ENCODE data around the gene OR1A1. TPM values are rescaled to one million over a fixed set of nuclear protein-coding genes. Genes with fewer than 3 reads are reported as not detected.
A peak's percentile ranks its signal among the peaks of the same experiment; 100 is the strongest.
"Not testable (repeated sequence)": the region's sequence is repeated elsewhere in the genome, so short reads cannot be mapped to it uniquely, and the experiment has no call there.

OR1A1 gene
- total and polyA plus RNA-seq, 2 of the 13 experiments (the other 11 are each of a cell fraction or from before 2014, with no cell fraction given) = not detected

DNA sequence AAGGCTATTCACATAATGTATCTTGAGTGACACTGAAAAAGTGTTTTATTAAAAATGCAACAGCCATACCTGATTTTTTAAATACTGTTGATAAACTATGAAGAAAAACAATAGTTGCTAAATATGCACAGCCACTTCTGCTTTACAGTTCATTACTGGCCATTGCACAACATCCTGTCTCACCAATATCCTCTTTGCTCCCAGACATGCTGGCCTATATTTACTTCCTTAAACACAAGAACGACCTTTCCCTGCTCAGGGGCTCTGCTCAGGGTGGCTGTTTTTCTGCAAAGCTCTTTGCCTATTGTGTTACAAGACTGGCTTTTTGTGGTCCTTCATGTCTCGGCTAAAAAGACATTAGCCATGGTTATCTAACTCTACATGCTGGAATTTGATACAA lies 31.2 kb downstream of the OR1A1 start:
- H3K4me2 ChIP-seq (ENCODE audit: low read depth, low read length); H3K4me3 ChIP-seq (replicated peaks in 1 of 3; ENCODE audit: insufficient read depth in 1 of 3, low read depth in 2 of 3, low read length in 3 of 3); H3K27ac ChIP-seq (ENCODE audit: extremely low read length, insufficient read depth, low read length); POLR2A ChIA-PET; H3K9ac ChIP-seq (ENCODE audit: insufficient read depth, low read depth, low read length); DNase-seq (ENCODE audit: low spot score); CTCF ChIA-PET (ENCODE audit: low intra/inter-chr PET ratio, low total read pairs); H3K9me3 ChIP-seq (ENCODE audit: low read length); BruUV-seq (replicated peaks); H3K4me1 ChIP-seq (ENCODE audit: insufficient read depth, low read length); H4K20me1 ChIP-seq (ENCODE audit: insufficient read depth, low read length); in situ Hi-C loops (cut with HindIII; ENCODE audit: extremely low pct_ligation_motif_present, low pct_unique_long_range_greater_than_20kb); H2AFZ ChIP-seq (ENCODE audit: low read length); H3K27me3 ChIP-seq (ENCODE audit: control insufficient read depth in 1 of 2, insufficient read depth in 2 of 2, low read length in 2 of 2); intact Hi-C loops (cut with micrococcal nuclease; ENCODE audit: unreplicated experiment); H3K36me3 ChIP-seq (replicated peaks in 1 of 2; ENCODE audit: control insufficient read depth in 1 of 2, insufficient read depth in 2 of 2, low read length in 2 of 2); H3K79me2 ChIP-seq (ENCODE audit: insufficient read depth, low read length): not testable (repeated sequence)
- 0% methylated on average over 2 of the region's 2 CpGs for WGBS (ENCODE audit: low lambda C conversion rate)
- FAIRE-seq (peak; percentile 76), ATAC-seq (peak; percentile 34; the same call in 1 of the 3 replicates)
- peak; percentile 76 for TF ChIP-seq CEBPG (CRISPR knock-in tag; IDR thresholded peaks at IDR 0.05)
- TF ChIP-seq ETV5 (CRISPR knock-in tag; IDR thresholded peaks at IDR 0.05; ENCODE audit: borderline replicate concordance) = peak; percentile 68; the same call in 1 of the 2 replicates
- peak; percentile 35; the same call in 1 of the 2 replicates for TF ChIP-seq CEBPB (IDR thresholded peaks at IDR 0.05; ENCODE audit: borderline replicate concordance, low read depth, low read length)
- TF ChIP-seq RARA (CRISPR knock-in tag; IDR thresholded peaks at IDR 0.05) = peak; percentile 54; the same call in 1 of the 2 replicates
- 0 out of 2 replicates have a peak, but pooled peaks have one; percentile 15 for TF ChIP-seq GABPB1 (CRISPR knock-in tag; IDR thresholded peaks at IDR 0.05)
- peak; percentile 75; the same call in 1 of the 2 replicates for TF ChIP-seq ELF3 (CRISPR knock-in tag; IDR thresholded peaks at IDR 0.05)
- 0 out of 2 replicates have a peak, but pooled peaks have one; percentile 15 for TF ChIP-seq SOX5 (CRISPR knock-in tag; IDR thresholded peaks at IDR 0.05; ENCODE audit: borderline replicate concordance)

DNA sequence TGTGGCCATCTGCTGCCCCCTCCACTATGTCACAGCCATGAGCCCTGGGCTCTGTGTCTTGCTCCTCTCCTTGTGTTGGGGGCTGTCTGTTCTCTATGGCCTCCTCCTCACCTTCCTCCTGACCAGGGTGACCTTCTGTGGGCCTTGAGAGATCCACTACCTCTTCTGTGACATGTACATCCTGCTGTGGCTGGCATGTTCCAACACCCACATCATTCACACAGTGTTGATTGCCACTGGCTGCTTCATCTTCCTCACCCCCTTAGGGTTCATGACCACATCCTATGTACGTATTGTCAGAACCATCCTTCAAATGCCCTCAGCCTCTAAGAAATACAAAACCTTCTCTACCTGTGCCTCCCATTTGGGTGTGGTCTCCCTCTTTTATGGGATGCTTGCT lies 33.6 kb downstream of the OR1A1 start:
- H3K4me1 ChIP-seq (ENCODE audit: insufficient read depth, low read length); H3K27me3 ChIP-seq (ENCODE audit: control insufficient read depth in 1 of 2, insufficient read depth in 2 of 2, low read length in 2 of 2); CTCF ChIA-PET (ENCODE audit: low intra/inter-chr PET ratio, low total read pairs); H2AFZ ChIP-seq (ENCODE audit: low read length); H3K4me2 ChIP-seq (ENCODE audit: low read depth, low read length); H3K9ac ChIP-seq (ENCODE audit: insufficient read depth, low read depth, low read length); DNase-seq (ENCODE audit: low spot score); ATAC-seq; in situ Hi-C loops (cut with HindIII; ENCODE audit: extremely low pct_ligation_motif_present, low pct_unique_long_range_greater_than_20kb); H3K9me3 ChIP-seq (ENCODE audit: low read length); H3K4me3 ChIP-seq (replicated peaks in 1 of 3; ENCODE audit: insufficient read depth in 1 of 3, low read depth in 2 of 3, low read length in 3 of 3); H3K79me2 ChIP-seq (ENCODE audit: insufficient read depth, low read length); H3K36me3 ChIP-seq (replicated peaks in 1 of 2; ENCODE audit: control insufficient read depth in 1 of 2, insufficient read depth in 2 of 2, low read length in 2 of 2); FAIRE-seq; intact Hi-C loops (cut with micrococcal nuclease; ENCODE audit: unreplicated experiment); BruUV-seq (replicated peaks); POLR2A ChIA-PET; H4K20me1 ChIP-seq (ENCODE audit: insufficient read depth, low read length); H3K27ac ChIP-seq (ENCODE audit: extremely low read length, insufficient read depth, low read length): not testable (repeated sequence)
- 0% methylated on average over 1 of the region's 1 CpG for WGBS (ENCODE audit: low lambda C conversion rate)

DNA sequence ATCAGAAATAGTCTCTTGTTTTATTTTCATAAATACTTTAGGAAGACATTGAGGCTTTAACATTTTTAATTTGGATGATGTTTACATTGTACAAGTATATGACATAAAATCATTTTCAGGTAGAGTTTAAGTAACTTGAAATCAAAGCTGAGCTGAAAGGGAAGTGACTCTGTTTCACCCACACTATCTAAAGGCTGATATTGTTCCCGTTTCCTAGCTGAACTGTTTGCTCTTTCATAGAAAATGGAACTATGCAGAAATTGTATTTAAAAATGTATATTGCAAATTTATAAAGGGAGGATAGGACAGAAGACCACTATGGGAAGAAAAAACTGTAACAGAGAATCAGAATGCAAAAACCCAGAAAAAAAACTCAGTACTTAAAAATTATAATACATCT lies 37.4 kb downstream of the OR1A1 start:
- H3K27ac ChIP-seq (ENCODE audit: extremely low read length, insufficient read depth, low read length); BruUV-seq (replicated peaks); POLR2A ChIA-PET; H3K4me2 ChIP-seq (ENCODE audit: low read depth, low read length); H3K4me1 ChIP-seq (ENCODE audit: insufficient read depth, low read length); H3K4me3 ChIP-seq (replicated peaks in 1 of 3; ENCODE audit: insufficient read depth in 1 of 3, low read depth in 2 of 3, low read length in 3 of 3); in situ Hi-C loops (cut with HindIII; ENCODE audit: extremely low pct_ligation_motif_present, low pct_unique_long_range_greater_than_20kb); FAIRE-seq; H3K36me3 ChIP-seq (replicated peaks in 1 of 2; ENCODE audit: control insufficient read depth in 1 of 2, insufficient read depth in 2 of 2, low read length in 2 of 2); H4K20me1 ChIP-seq (ENCODE audit: insufficient read depth, low read length); H3K27me3 ChIP-seq (ENCODE audit: control insufficient read depth in 1 of 2, insufficient read depth in 2 of 2, low read length in 2 of 2); ATAC-seq; H3K9me3 ChIP-seq (ENCODE audit: low read length); H2AFZ ChIP-seq (ENCODE audit: low read length); H3K79me2 ChIP-seq (ENCODE audit: insufficient read depth, low read length); H3K9ac ChIP-seq (ENCODE audit: insufficient read depth, low read depth, low read length); DNase-seq (ENCODE audit: low spot score); CTCF ChIA-PET (ENCODE audit: low intra/inter-chr PET ratio, low total read pairs); intact Hi-C loops (cut with micrococcal nuclease; ENCODE audit: unreplicated experiment): not testable (repeated sequence)
- WGBS (ENCODE audit: low lambda C conversion rate) = 0% methylated on average over 1 of the region's 1 CpG

DNA sequence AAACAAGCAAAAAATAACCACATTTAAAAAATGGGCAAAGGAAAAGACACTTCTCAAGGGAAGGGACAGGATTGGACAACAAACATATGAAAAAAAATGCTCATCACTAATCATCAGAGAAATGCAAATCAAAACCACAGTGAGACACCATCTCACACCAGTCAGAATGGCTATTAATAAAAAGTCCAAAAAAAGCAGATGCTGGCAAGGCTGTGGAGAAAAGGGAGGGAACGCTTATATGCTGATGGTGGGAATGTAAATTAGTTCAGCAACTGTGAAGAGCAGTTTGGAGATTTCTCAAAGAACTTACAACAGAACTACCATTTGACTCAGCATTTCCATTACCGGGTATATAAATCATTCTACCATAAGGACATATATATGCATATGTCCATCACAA lies 41.5 kb downstream of the OR1A1 start:
- H3K27ac ChIP-seq (ENCODE audit: extremely low read length, insufficient read depth, low read length); DNase-seq (ENCODE audit: low spot score); H3K36me3 ChIP-seq (replicated peaks in 1 of 2; ENCODE audit: control insufficient read depth in 1 of 2, insufficient read depth in 2 of 2, low read length in 2 of 2); H3K4me3 ChIP-seq (replicated peaks in 1 of 3; ENCODE audit: insufficient read depth in 1 of 3, low read depth in 2 of 3, low read length in 3 of 3); H3K79me2 ChIP-seq (ENCODE audit: insufficient read depth, low read length); ATAC-seq; CTCF ChIA-PET (ENCODE audit: low intra/inter-chr PET ratio, low total read pairs); H3K4me1 ChIP-seq (ENCODE audit: insufficient read depth, low read length); POLR2A ChIA-PET; in situ Hi-C loops (cut with HindIII; ENCODE audit: extremely low pct_ligation_motif_present, low pct_unique_long_range_greater_than_20kb); H2AFZ ChIP-seq (ENCODE audit: low read length); H3K4me2 ChIP-seq (ENCODE audit: low read depth, low read length); H3K9ac ChIP-seq (ENCODE audit: insufficient read depth, low read depth, low read length); BruUV-seq (replicated peaks); H4K20me1 ChIP-seq (ENCODE audit: insufficient read depth, low read length); intact Hi-C loops (cut with micrococcal nuclease; ENCODE audit: unreplicated experiment); H3K9me3 ChIP-seq (ENCODE audit: low read length); FAIRE-seq; H3K27me3 ChIP-seq (ENCODE audit: control insufficient read depth in 1 of 2, insufficient read depth in 2 of 2, low read length in 2 of 2): not testable (repeated sequence)
- WGBS (ENCODE audit: low lambda C conversion rate) = 0% methylated on average over 1 of the region's 2 CpGs
